ENCODE results near the gene LRRC7. TPM values are rescaled to one million over a fixed set of nuclear protein-coding genes. Genes with fewer than 3 reads are reported as not detected.

LRRC7 gene
- total RNA-seq, 6 experiments from 2014 or later: 0.09 to 0.33 (median 0.23) TPM

GRCh38 chr1:69662321-69662720 is 94.6 kb downstream of the LRRC7 start:
- H3K36me3 Mint-ChIP-seq (ENCODE audit: low read depth): no peaks in the 10 kb centered on the region; the same call in 1 of the 2 replicates
- H3K4me1 Mint-ChIP-seq (ENCODE audit: low read depth): no peaks in the 10 kb centered on the region
- no peak overlapping the region for H3K27ac Mint-ChIP-seq
- no peak for DNase-seq
- peaks cover 33% of the 10 kb centered on the region for H3K9me3 Mint-ChIP-seq
- no peak overlapping the region for H3K4me3 Mint-ChIP-seq
- TF ChIP-seq CTCF (IDR thresholded peaks at IDR 0.05): no peak
- no peaks in the 10 kb centered on the region for H3K27me3 Mint-ChIP-seq (ENCODE audit: insufficient read depth)

DNA sequence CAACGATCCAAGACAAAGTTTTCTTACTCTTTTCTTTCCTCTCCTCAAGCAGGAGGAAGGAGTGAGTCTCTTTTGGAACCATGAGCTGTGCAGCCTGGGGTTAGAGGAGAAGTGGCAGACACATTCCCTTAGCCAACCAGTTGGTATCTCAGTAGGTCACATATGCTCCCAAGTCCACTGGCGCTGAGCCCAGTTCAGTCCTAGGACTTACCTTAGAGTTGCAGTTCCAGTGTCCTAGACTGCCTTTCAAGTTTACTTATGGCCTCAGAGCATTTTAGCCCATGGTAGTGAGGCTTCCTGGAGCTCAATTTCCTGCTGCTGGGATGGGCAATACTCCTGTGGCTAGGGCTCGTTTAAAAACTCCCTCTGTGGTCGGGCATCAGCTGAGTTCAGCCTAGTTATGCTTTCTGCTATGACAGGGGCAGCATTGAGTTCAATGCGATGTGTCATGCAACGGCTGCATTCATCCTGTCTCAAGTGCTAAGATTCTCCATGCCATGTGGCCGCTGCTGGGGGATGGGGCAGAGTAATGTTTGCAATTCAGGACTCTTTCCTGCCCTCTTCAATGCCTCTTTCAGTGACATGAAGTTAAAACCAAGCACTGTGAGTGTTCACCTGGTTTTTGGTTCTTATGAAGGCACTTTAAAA is 103.8 kb downstream of the LRRC7 start:
- no peaks in the 10 kb centered on the region for H3K27me3 Mint-ChIP-seq (ENCODE audit: insufficient read depth)
- no peak for DNase-seq
- H3K9me3 Mint-ChIP-seq: peaks cover 46% of the 10 kb centered on the region
- no peak overlapping the region for H3K27ac Mint-ChIP-seq
- H3K4me3 Mint-ChIP-seq: no peak overlapping the region
- no peaks in the 10 kb centered on the region for H3K4me1 Mint-ChIP-seq (ENCODE audit: low read depth)
- no peak for TF ChIP-seq CTCF (IDR thresholded peaks at IDR 0.05)
- H3K36me3 Mint-ChIP-seq (ENCODE audit: low read depth): no peaks in the 10 kb centered on the region

DNA sequence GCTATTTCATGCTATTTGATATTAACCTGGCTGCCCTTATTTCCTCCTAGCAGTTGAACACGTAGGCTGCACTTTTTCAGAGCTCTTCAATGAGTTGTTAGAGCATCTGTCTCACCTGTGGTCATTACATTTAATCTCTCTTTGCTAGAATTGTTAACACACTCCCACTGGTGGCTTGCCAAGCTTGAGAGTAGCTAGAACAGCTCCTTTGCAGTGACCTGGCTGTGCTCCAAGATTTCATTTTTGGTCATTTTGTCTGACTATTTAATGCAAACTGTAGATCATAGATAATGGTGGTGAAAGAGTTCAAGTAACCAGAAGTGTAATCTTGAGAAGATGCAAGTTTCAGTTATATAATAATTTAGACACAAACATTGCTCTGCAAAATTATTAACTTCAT is 105.6 kb downstream of the LRRC7 start:
- Mint-ChIP-seq H3K4me1 (ENCODE audit: low read depth) (no peaks in the 10 kb centered on the region), H3K9me3 (peaks cover 28% of the 10 kb centered on the region), H3K4me3 (no peak overlapping the region), H3K36me3 (ENCODE audit: low read depth) (no peaks in the 10 kb centered on the region), H3K27ac (no peak overlapping the region), H3K27me3 (ENCODE audit: insufficient read depth) (no peaks in the 10 kb centered on the region)
- no peak for TF ChIP-seq CTCF (IDR thresholded peaks at IDR 0.05)
- no peak for DNase-seq

- H3K4me1 Mint-ChIP-seq (ENCODE audit: low read depth): no peaks in the 10 kb centered on the region
- H3K27me3 Mint-ChIP-seq (ENCODE audit: insufficient read depth): peaks cover 1% of the 10 kb centered on the region; the same call in 1 of the 2 replicates
- H3K9me3 Mint-ChIP-seq: peaks cover 20% of the 10 kb centered on the region
- no peak overlapping the region for H3K4me3 Mint-ChIP-seq
- H3K36me3 Mint-ChIP-seq (ENCODE audit: low read depth): peaks cover 5% of the 10 kb centered on the region; the same call in 1 of the 2 replicates
- no peak overlapping the region for H3K27ac Mint-ChIP-seq
- no peak for TF ChIP-seq CTCF (IDR thresholded peaks at IDR 0.05)
- DNase-seq: no peak
Observed at GRCh38 chr1:69679965-69680364, 112.2 kb downstream of the LRRC7 start.

DNA sequence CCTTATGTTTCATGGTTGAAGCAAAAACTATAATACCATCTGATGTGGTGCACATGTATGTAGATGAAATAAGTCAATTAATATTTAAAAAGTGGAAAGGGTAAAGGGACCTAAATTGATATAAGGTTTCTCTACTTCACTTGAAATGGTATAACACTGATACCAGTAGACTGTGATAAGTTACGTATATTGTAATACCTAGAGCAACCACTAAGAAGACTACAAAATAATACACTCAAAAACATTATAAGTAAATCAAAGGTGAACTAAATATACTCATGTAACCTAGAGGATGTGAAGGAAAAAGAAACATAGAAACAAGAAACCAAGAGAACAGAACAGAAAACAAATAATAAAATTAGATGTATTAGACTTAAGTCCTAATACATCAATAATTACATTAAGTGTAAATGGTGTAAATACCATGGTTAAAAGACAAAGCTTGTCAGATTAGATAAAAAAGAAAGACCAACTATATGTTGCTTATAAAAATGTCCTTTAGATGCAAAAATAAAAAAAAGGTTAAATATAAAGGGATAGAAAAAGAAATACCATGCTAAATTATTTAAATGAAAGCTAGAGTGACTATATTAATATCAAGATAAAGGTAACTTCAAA is 118.8 kb downstream of the LRRC7 start:
- no peak overlapping the region for H3K27ac Mint-ChIP-seq
- no peak overlapping the region for H3K4me3 Mint-ChIP-seq
- peaks cover 31% of the 10 kb centered on the region for H3K9me3 Mint-ChIP-seq
- no peak for DNase-seq
- no peaks in the 10 kb centered on the region for H3K4me1 Mint-ChIP-seq (ENCODE audit: low read depth)
- TF ChIP-seq CTCF (IDR thresholded peaks at IDR 0.05): no peak
- H3K27me3 Mint-ChIP-seq (ENCODE audit: insufficient read depth): peaks cover 1% of the 10 kb centered on the region; the same call in 1 of the 2 replicates
- peaks cover 5% of the 10 kb centered on the region; the same call in 1 of the 2 replicates for H3K36me3 Mint-ChIP-seq (ENCODE audit: low read depth)
